Measurements from ENCODE around the gene NME7.
A peak's percentile ranks its signal among the peaks of the same experiment; 100 is the strongest.
"Not testable (repeated sequence)": the region's sequence is repeated elsewhere in the genome, so short reads cannot be mapped to it uniquely, and the experiment has no call there.

Gene NME7

DNA sequence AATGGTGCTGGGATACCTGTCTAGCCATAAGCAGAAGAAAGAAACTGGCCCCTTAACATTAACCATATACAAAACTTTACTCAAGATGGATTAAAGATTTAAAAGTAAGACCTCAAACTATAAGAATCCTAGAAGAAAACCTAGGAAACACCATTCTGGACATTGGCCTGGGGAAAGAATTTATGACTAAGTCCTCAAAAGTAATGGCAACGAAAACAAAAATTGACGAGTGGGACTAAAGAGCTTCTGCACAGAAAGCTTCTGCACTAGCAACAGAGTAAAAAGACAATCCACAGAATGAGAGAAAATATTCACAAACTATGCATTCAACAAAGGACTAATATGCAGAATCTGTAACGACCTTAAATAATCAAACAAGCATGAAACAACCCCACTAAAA is 66.7 kb downstream of the NME7 start:
- DNase-seq: no peak

- no peak for DNase-seq
Observed at GRCh38 chr1:169298441-169298840, 69.2 kb downstream of the NME7 start.

GRCh38 chr1:169295846-169296245 is 71.8 kb downstream of the NME7 start:
- no peak for DNase-seq

DNA sequence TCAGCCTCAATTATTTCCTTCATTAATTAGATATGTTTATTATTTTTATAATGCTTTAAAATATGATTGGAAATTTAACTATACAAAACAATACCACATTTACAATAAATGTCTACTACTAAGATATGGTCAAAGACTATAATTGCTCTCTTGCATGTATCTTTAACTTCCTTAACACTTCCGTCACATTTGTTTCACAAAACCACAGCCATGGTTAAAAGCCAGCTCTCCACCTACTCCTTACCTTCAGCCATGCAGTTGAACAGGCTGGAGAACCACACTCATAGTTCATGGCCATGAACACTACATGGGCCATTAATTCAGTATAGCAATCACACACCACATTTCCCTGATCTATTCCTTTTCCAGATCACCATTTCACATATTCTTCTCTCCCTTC is 72.2 kb downstream of the NME7 start:
- DNase-seq: no peak

- no peak for DNase-seq
Observed at GRCh38 chr1:169289016-169289415, 78.6 kb downstream of the NME7 start.

GRCh38 chr1:169288011-169288414 is 79.6 kb downstream of the NME7 start:
- DNase-seq: peak; percentile 69

- DNase-seq: no peak
Observed at GRCh38 chr1:169287280-169287679, 80.3 kb downstream of the NME7 start.

DNA sequence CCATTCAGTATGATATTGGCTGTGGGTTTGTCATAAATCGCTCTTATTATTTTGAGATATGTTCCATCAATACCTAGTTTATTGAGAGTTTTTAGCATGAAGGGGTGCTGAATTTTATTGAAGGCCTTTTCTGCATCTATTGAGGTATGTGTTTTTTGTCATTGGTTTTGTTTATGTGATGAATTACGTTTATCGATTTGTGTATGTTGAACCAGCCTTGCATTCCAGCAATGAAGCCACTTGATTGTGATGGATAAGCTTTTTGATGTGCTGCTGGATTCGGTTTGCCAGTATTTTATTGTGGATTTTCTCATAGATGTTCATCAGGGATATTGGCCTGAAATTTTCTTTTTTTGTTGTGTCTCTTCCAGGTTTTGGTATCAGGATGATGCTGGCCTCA is 86.0 kb downstream of the NME7 start:
- DNase-seq: not testable (repeated sequence)

DNA sequence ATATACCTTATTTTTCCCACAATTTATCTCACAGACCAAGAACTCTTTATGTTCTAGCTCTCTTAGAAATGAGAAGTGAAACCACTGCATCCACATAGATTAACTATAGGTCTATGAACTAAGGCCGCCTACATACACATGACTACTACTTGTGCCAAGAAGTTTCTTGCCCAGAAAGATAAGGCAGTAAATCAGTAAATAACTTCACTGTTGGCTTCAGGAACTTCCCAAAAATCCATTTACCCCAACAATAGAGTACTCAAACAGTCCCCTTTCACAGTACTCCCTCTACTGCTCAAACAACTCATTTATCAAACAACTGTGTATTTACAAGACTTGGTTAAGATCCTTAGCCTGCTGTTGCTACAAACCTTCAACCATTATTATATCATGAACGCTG is 96.5 kb downstream of the NME7 start:
- DNase-seq: peak; percentile 8

DNA sequence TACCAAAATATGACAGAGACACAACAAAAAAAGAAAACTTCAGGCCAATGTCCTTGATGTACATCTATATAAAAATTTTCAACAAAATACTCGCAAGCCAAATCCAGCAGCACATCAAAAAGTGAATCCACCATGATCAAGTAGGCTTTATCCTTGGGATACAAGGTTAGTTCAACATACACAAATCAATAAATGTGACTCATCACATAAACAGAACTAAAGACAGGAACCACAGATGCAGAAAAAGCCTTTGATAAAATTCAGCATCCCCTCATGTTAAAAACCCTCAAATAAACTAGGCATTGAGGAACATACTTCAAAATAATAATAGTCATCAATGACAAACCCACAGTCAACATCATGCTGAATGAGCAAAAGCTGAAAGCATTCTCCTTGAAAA is 101.5 kb downstream of the NME7 start:
- no peak for DNase-seq

- DNase-seq: no peak
Observed at GRCh38 chr1:169263059-169263458, 104.5 kb downstream of the NME7 start.

DNA sequence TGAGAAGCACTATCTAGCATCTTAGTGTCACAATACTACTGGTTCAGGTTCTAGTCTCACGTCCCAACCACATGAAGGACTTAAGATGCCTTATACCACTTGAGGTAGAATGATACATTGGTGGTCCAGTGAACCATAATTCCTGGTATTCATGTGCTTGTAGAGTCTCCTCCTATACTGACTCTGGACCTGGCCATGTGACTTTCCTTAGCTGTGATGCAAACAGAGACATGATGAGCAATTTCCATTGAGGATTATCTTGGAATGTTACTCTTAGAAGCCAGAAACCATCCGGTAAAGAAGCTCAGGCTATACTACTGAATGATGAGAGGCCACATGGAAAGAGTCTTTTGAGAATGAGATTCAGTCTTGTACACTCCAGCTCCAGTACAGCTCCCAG is 105.7 kb downstream of the NME7 start:
- no peak for DNase-seq

DNA sequence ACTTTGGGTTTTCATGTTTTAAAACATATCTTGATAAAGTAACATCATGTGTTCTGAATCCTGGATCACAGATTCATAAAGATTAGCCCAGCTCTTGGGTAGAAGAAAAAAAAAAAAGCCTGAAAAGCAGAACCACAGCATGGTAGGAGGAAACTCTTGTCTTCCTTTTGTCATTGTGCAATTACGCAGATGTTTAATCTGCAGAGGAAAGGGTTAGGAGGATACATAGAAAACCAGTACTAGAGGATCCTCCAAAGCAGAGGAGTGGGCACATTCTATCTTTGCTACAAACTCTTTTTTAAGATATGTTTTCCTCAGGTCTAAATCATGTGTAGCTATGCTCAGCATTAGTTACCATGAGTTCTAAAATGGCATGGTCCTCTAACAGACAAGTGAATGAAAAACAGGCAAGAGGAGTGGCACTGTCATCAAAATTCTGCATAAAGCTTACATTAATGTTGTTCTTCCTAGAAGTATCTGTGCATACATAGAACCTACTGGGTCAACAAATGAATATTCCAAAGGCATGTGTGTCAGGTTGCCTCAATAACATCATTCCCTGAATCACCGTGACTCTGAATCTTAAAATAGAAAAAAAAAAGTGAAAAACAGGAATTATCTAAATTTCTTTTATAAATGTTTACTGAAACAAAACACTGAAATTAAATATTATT is 107.0 kb downstream of the NME7 start:
- no peak for DNase-seq

DNA sequence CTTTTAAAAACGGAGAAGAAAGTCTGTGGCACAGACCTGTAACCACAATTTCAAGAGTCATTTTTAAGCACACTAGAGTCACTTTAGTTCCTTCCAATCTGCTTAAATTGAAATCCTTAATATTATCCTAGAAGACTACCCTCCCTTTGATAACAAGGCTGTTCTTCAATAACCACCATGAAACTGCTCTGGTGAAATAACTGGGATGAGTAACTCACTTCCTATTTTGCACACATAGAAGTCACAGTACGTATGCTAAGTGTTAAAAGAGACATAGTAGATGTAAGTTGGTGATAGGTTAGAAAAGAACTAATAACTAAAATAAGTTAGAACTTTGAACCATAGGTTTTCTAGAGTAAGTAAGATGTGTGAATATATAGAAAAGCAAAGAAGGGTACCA is 107.8 kb downstream of the NME7 start:
- no peak for DNase-seq

- no peak for DNase-seq
Observed at GRCh38 chr1:169250795-169251194, 116.8 kb downstream of the NME7 start.

DNA sequence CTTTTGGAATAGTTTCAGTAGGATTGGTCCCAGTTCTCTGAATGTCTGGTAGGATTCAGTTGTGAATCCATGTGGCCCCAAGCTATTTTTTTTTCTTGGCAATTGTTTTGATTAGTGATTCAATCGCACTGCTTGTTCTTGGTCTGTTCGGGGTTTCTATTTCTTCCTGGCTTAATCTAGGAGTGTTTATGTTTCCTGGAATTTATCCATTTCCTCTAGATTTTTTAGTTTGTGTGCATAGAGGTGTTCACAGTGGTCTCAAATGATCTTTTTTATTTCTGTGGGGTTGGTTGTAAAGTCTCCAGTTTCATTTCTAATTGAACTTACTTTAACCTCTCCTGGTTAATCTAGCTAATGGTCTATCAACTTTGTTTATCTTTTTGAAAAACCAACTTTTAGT is 117.6 kb downstream of the NME7 start:
- DNase-seq: peak; percentile 29

GRCh38 chr1:169249611-169250010 is 118.0 kb downstream of the NME7 start:
- DNase-seq: no peak

GRCh38 chr1:169245706-169246105 is 121.9 kb downstream of the NME7 start:
- no peak for DNase-seq

GRCh38 chr1:169240449-169241232 is 127.0 kb downstream of the NME7 start:
- peak; percentile 48 for DNase-seq

GRCh38 chr1:169236880-169237279 is 130.7 kb downstream of the NME7 start:
- DNase-seq: no peak

GRCh38 chr1:169236143-169236542 is 131.5 kb downstream of the NME7 start:
- DNase-seq: no peak

GRCh38 chr1:169235568-169235967 is 132.0 kb downstream of the NME7 start:
- DNase-seq: no peak

DNA sequence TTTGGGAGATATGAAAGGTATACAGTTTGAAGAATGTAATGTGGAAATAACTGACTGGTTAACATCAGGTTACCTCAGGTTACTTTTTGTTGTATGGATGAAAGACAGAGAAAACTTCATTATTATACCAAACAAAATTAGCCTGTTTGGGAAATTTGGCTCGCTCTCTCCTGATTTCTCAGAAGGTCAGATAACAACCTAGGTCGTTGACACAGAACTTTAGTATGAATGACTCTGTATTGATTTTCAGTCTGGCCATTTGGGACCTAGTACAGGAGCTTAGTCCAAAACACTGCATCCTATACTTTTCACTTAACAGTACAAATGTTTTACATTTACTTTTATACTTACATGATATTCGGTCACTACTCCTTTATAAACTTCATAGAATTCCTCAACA is 132.8 kb downstream of the NME7 start:
- DNase-seq: no peak

- DNase-seq: no peak
Observed at GRCh38 chr1:169217636-169218035, 150.0 kb downstream of the NME7 start.

DNA sequence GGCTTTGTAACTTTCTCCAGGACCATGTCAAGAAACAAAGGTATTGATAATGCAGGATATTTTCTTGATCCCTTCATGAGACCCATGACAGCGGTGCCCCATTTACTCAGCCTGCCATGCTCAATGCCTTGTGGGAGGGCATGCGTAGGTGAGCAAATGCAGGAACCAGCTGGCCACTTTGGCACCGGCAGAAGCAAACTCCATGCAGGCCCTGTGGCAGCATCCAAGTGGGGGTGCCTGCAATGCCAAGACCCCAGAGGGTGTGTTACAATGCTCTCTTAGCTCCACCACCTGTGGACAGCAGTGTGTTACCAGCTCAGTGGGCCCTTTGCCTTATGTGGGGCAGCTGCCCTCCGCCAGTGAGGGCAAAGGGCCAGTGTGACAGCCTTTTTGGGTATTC is 153.0 kb downstream of the NME7 start:
- no peak for DNase-seq
